ENCODE data around the gene TMEM108.
A peak's percentile ranks its signal among the peaks of the same experiment; 100 is the strongest.

Gene TMEM108

DNA sequence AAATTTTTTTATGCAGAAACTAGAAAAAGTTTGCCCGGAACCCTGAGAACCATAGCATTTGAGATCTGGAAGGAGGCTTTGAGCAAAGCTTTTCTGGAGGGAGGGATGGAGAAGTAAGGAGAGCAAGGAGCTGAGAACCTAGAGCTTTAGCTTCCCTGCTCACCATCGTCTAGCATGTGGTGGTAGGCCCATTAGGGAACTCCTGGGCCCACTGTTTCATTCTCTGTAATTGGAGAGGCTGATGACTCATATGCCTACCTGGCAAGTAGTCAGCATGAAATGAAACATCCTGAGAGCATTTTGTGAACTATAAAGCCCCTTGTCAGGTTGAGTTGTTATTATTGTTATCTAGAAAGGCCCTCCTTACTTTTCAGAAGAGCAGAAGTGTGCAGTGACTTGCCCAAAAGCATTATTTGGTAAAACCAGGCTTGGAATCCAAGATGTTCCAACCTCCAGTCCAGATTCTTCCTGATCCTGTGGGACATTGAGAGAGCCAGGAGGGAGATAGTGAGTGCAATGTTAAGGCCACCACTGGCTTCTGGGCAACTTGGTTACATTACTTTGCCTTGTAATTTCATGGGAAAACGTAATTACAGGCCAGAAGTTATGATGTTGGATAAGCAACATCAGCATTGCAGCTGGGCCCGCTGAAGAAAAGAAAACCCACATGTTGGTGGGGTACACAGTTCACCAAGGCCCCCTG lies 257.2 kb downstream of the TMEM108 start (continued):
- TF ChIP-seq ZNF266 (tag by site-specific recombination; IDR thresholded peaks at IDR 0.05; ENCODE audit: low read depth): no peak
- no peak for TF ChIP-seq HOXC10 (CRISPR knock-in tag; IDR thresholded peaks at IDR 0.05)
- TF ChIP-seq, protein P1, sequence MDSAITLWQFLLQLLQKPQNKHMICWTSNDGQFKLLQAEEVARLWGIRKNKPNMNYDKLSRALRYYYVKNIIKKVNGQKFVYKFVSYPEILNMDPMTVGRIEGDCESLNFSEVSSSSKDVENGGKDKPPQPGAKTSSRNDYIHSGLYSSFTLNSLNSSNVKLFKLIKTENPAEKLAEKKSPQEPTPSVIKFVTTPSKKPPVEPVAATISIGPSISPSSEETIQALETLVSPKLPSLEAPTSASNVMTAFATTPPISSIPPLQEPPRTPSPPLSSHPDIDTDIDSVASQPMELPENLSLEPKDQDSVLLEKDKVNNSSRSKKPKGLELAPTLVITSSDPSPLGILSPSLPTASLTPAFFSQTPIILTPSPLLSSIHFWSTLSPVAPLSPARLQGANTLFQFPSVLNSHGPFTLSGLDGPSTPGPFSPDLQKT (IDR thresholded peaks at IDR 0.05; ENCODE audit: borderline replicate concordance, low read depth, low read length): no peak
- no peak for TF ChIP-seq ZNF211 (tag by site-specific recombination; IDR thresholded peaks at IDR 0.05; ENCODE audit: low read depth)
- no peak for TF ChIP-seq ZNF580 (tag by site-specific recombination; IDR thresholded peaks at IDR 0.05)
- TF ChIP-seq ZNF548 (tag by site-specific recombination; IDR thresholded peaks at IDR 0.05): no peak
- no peak for TF ChIP-seq ZNF426 (tag by site-specific recombination; IDR thresholded peaks at IDR 0.05)
- TF ChIP-seq ZNF10 (tag by site-specific recombination; IDR thresholded peaks at IDR 0.05): peak; percentile 29; the same call in 1 of the 2 replicates
- no peak for TF ChIP-seq SCRT2 (tag by site-specific recombination; IDR thresholded peaks at IDR 0.05)
- no peak for TF ChIP-seq KLF16 (tag by site-specific recombination; IDR thresholded peaks at IDR 0.05)
- TF ChIP-seq, protein P2, sequence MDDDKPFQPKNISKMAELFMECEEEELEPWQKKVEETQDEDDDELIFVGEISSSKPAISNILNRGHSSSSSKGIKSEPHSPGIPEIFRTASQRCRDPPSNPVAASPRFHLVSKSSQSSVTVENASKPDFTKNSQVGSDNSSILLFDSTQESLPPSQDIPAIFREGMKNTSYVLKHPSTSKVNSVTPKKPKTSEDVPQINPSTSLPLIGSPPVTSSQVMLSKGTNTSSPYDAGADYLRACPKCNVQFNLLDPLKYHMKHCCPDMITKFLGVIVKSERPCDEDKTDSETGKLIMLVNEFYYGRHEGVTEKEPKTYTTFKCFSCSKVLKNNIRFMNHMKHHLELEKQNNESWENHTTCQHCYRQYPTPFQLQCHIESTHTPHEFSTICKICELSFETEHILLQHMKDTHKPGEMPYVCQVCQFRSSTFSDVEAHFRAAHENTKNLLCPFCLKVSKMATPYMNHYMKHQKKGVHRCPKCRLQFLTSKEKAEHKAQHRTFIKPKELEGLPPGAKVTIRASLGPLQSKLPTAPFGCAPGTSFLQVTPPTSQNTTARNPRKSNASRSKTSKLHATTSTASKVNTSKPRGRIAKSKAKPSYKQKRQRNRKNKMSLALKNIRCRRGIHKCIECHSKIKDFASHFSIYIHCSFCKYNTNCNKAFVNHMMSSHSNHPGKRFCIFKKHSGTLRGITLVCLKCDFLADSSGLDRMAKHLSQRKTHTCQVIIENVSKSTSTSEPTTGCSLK (tag by site-specific recombination; IDR thresholded peaks at IDR 0.05): no peak
- no peak for TF ChIP-seq ZNF16 (tag by site-specific recombination; IDR thresholded peaks at IDR 0.05; ENCODE audit: low read depth)
- TF ChIP-seq ZNF138 (tag by site-specific recombination; IDR thresholded peaks at IDR 0.05; ENCODE audit: borderline replicate concordance): no peak
- TF ChIP-seq HIC1 (tag by site-specific recombination; IDR thresholded peaks at IDR 0.05): no peak
- 0 out of 2 replicates have a peak, but pooled peaks have one; percentile 25 for TF ChIP-seq KLF8 (tag by site-specific recombination; IDR thresholded peaks at IDR 0.05)
- peak; percentile 99 for TF ChIP-seq ZNF692 (tag by site-specific recombination; IDR thresholded peaks at IDR 0.05)
- TF ChIP-seq ZNF747 (tag by site-specific recombination; IDR thresholded peaks at IDR 0.05): no peak
- TF ChIP-seq, protein P3, sequence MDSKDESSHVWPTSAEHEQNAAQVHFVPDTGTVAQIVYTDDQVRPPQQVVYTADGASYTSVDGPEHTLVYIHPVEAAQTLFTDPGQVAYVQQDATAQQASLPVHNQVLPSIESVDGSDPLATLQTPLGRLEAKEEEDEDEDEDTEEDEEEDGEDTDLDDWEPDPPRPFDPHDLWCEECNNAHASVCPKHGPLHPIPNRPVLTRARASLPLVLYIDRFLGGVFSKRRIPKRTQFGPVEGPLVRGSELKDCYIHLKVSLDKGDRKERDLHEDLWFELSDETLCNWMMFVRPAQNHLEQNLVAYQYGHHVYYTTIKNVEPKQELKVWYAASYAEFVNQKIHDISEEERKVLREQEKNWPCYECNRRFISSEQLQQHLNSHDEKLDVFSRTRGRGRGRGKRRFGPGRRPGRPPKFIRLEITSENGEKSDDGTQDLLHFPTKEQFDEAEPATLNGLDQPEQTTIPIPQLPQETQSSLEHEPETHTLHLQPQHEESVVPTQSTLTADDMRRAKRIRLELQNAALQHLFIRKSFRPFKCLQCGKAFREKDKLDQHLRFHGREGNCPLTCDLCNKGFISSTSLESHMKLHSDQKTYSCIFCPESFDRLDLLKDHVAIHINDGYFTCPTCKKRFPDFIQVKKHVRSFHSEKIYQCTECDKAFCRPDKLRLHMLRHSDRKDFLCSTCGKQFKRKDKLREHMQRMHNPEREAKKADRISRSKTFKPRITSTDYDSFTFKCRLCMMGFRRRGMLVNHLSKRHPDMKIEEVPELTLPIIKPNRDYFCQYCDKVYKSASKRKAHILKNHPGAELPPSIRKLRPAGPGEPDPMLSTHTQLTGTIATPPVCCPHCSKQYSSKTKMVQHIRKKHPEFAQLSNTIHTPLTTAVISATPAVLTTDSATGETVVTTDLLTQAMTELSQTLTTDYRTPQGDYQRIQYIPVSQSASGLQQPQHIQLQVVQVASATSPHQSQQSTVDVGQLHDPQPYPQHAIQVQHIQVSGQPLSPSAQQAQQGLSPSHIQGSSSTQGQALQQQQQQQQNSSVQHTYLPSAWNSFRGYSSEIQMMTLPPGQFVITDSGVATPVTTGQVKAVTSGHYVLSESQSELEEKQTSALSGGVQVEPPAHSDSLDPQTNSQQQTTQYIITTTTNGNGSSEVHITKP (tag by site-specific recombination; IDR thresholded peaks at IDR 0.05): peak; percentile 32; the same call in 1 of the 2 replicates
- TF ChIP-seq ZNF626 (tag by site-specific recombination; IDR thresholded peaks at IDR 0.05): no peak
- no peak for TF ChIP-seq ZNF341 (tag by site-specific recombination; IDR thresholded peaks at IDR 0.05; ENCODE audit: low read depth)
- TF ChIP-seq ZNF530 (tag by site-specific recombination; IDR thresholded peaks at IDR 0.05; ENCODE audit: low read depth): no peak
- TF ChIP-seq ZNF19 (tag by site-specific recombination; IDR thresholded peaks at IDR 0.05; ENCODE audit: low read depth): no peak
- TF ChIP-seq FEZF1 (tag by site-specific recombination; IDR thresholded peaks at IDR 0.05): peak; percentile 59
- no peak for TF ChIP-seq ZNF658 (tag by site-specific recombination; IDR thresholded peaks at IDR 0.05)
- peak; percentile 81 for TF ChIP-seq ZNF184 (tag by site-specific recombination; IDR thresholded peaks at IDR 0.05)
- TF ChIP-seq ZNF292 (tag by site-specific recombination; IDR thresholded peaks at IDR 0.05; ENCODE audit: borderline replicate concordance, low read depth): no peak
- TF ChIP-seq, protein P4, sequence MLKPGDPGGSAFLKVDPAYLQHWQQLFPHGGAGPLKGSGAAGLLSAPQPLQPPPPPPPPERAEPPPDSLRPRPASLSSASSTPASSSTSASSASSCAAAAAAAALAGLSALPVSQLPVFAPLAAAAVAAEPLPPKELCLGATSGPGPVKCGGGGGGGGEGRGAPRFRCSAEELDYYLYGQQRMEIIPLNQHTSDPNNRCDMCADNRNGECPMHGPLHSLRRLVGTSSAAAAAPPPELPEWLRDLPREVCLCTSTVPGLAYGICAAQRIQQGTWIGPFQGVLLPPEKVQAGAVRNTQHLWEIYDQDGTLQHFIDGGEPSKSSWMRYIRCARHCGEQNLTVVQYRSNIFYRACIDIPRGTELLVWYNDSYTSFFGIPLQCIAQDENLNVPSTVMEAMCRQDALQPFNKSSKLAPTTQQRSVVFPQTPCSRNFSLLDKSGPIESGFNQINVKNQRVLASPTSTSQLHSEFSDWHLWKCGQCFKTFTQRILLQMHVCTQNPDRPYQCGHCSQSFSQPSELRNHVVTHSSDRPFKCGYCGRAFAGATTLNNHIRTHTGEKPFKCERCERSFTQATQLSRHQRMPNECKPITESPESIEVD (tag by site-specific recombination; IDR thresholded peaks at IDR 0.05): no peak

Data from HEK293 (cell line).